ENCODE measurements around the gene ACSS3. TPM values are rescaled to one million over a fixed set of nuclear protein-coding genes. Genes with fewer than 3 reads are reported as not detected.

ACSS3 gene
- total RNA-seq, 1 donor from 2014 or later, result 15.7 TPM

GRCh38 chr12:81085832-81086231 is 8.0 kb downstream of the ACSS3 start:
- TF ChIP-seq CTCF (conservative IDR thresholded peaks at IDR 0.05), result no peak
- H3K36me3 Mint-ChIP-seq (ENCODE audit: low read depth), result no peaks in the 10 kb centered on the region
- H3K4me3 Mint-ChIP-seq, result no peak overlapping the region
- H3K9me3 Mint-ChIP-seq, result no peaks in the 10 kb centered on the region
- no peak overlapping the region for H3K27ac Mint-ChIP-seq (ENCODE audit: unreplicated experiment)
- no peaks in the 10 kb centered on the region for H3K27me3 Mint-ChIP-seq (ENCODE audit: low read depth)
- H3K4me1 Mint-ChIP-seq, result peaks cover 15% of the 10 kb centered on the region
- DNase-seq (ENCODE audit: low read depth, low spot score), result no peak

GRCh38 chr12:81086342-81086741 is 8.5 kb downstream of the ACSS3 start:
- Mint-ChIP-seq H3K4me1 (peaks cover 13% of the 10 kb centered on the region), H3K9me3 (no peaks in the 10 kb centered on the region), H3K36me3 (ENCODE audit: low read depth) (no peaks in the 10 kb centered on the region), H3K4me3 (no peak overlapping the region), H3K27ac (ENCODE audit: unreplicated experiment) (no peak overlapping the region), H3K27me3 (ENCODE audit: low read depth) (no peaks in the 10 kb centered on the region)
- no peak for TF ChIP-seq CTCF (conservative IDR thresholded peaks at IDR 0.05)
- no peak for DNase-seq (ENCODE audit: low read depth, low spot score)

- H3K4me1 Mint-ChIP-seq, result peaks cover 13% of the 10 kb centered on the region
- no peak for TF ChIP-seq CTCF (conservative IDR thresholded peaks at IDR 0.05)
- H3K27me3 Mint-ChIP-seq (ENCODE audit: low read depth), result no peaks in the 10 kb centered on the region
- H3K9me3 Mint-ChIP-seq, result no peaks in the 10 kb centered on the region
- H3K27ac Mint-ChIP-seq (ENCODE audit: unreplicated experiment), result no peak overlapping the region
- no peak for DNase-seq (ENCODE audit: low read depth, low spot score)
- no peaks in the 10 kb centered on the region for H3K36me3 Mint-ChIP-seq (ENCODE audit: low read depth)
- no peak overlapping the region for H3K4me3 Mint-ChIP-seq
These were observed 10.3 kb downstream of the ACSS3 start for GRCh38 chr12:81088221-81088620.

GRCh38 chr12:81089412-81089811 is 11.5 kb downstream of the ACSS3 start:
- DNase-seq (ENCODE audit: low read depth, low spot score), result no peak
- Mint-ChIP-seq H3K36me3 (ENCODE audit: low read depth) (no peaks in the 10 kb centered on the region), H3K4me3 (no peak overlapping the region)

GRCh38 chr12:81092053-81092452 is 14.2 kb downstream of the ACSS3 start:
- H3K4me1 Mint-ChIP-seq, result no peaks in the 10 kb centered on the region
- H3K9me3 Mint-ChIP-seq, result no peaks in the 10 kb centered on the region
- no peak for DNase-seq (ENCODE audit: low read depth, low spot score)
- no peaks in the 10 kb centered on the region for H3K36me3 Mint-ChIP-seq (ENCODE audit: low read depth)
- no peak overlapping the region for H3K27ac Mint-ChIP-seq (ENCODE audit: unreplicated experiment)
- no peak overlapping the region for H3K4me3 Mint-ChIP-seq
- no peak for TF ChIP-seq CTCF (conservative IDR thresholded peaks at IDR 0.05)
- no peaks in the 10 kb centered on the region for H3K27me3 Mint-ChIP-seq (ENCODE audit: low read depth)

More at GRCh38 chr12:81089412-81089811, 11.5 kb downstream of the ACSS3 start:
- H3K9me3 Mint-ChIP-seq, result no peaks in the 10 kb centered on the region
- TF ChIP-seq CTCF (conservative IDR thresholded peaks at IDR 0.05), result no peak
- H3K4me1 Mint-ChIP-seq, result peaks cover 8% of the 10 kb centered on the region
- H3K27ac Mint-ChIP-seq (ENCODE audit: unreplicated experiment), result no peak overlapping the region
- H3K27me3 Mint-ChIP-seq (ENCODE audit: low read depth), result no peaks in the 10 kb centered on the region

All from neural crest cell (in vitro differentiated cells).